HT1080 (cell line): ENCODE results near the gene CYLD. TPM values are rescaled to one million over a fixed set of nuclear protein-coding genes. Genes with fewer than 3 reads are reported as not detected.

Source experiments
- DNase-seq: peaks from one replicate; pipeline ENCODE4 v3.0.0-alpha.2; 2015; ENCODE audit warnings: low read depth
- total RNA-seq: library from RNA; depleted of rRNA; stranded (reverse); fragments of >200 nt; shearing (Covaris generic); gene quantifications from 2 replicates; pipeline ENCODE4 v1.2.3, GENCODE V29; 2014

Gene CYLD
- total RNA-seq, 1 experiment from 2014 or later = 11.8 TPM

GRCh38 chr16:50816901-50817555 lies 75.1 kb downstream of the CYLD start:
- DNase-seq = no peak

GRCh38 chr16:50818380-50818779 lies 76.5 kb downstream of the CYLD start:
- no peak for DNase-seq

GRCh38 chr16:50819706-50820105 lies 77.8 kb downstream of the CYLD start:
- no peak for DNase-seq

GRCh38 chr16:50820225-50820624 lies 78.3 kb downstream of the CYLD start:
- no peak for DNase-seq

- peak; percentile 67 for DNase-seq
Measured at GRCh38 chr16:50821586-50821985, 79.7 kb downstream of the CYLD start.

GRCh38 chr16:50822671-50823070 lies 80.8 kb downstream of the CYLD start:
- no peak for DNase-seq

GRCh38 chr16:50826797-50827316 lies 85.0 kb downstream of the CYLD start:
- DNase-seq = no peak

- no peak for DNase-seq
Measured at GRCh38 chr16:50828164-50828702, 86.3 kb downstream of the CYLD start.

GRCh38 chr16:50830698-50831097 lies 88.8 kb downstream of the CYLD start:
- no peak for DNase-seq

- no peak for DNase-seq
Measured at GRCh38 chr16:50831751-50832150, 89.9 kb downstream of the CYLD start.

GRCh38 chr16:50833929-50834328 lies 92.0 kb downstream of the CYLD start:
- no peak for DNase-seq

GRCh38 chr16:50834701-50835100 lies 92.8 kb downstream of the CYLD start:
- no peak for DNase-seq

- DNase-seq = no peak
Measured at GRCh38 chr16:50835358-50836060, 93.6 kb downstream of the CYLD start.

- no peak for DNase-seq
Measured at GRCh38 chr16:50836121-50836621, 94.3 kb downstream of the CYLD start.

GRCh38 chr16:50837324-50837723 lies 95.4 kb downstream of the CYLD start:
- DNase-seq = no peak

GRCh38 chr16:50838165-50838564 lies 96.3 kb downstream of the CYLD start:
- DNase-seq = no peak

- DNase-seq = no peak
Measured at GRCh38 chr16:50838885-50839284, 97.0 kb downstream of the CYLD start.

- no peak for DNase-seq
Measured at GRCh38 chr16:50839356-50839755, 97.5 kb downstream of the CYLD start.

- no peak for DNase-seq
Measured at GRCh38 chr16:50839920-50840729, 98.2 kb downstream of the CYLD start.

GRCh38 chr16:50841081-50841886 lies 99.4 kb downstream of the CYLD start:
- no peak for DNase-seq
